GM21423 (cell line): ENCODE results near the gene PKNOX2.

ENCODE experiments used
- ATAC-seq: cut with Tn5 transposase; IDR thresholded peaks from one replicate; pipeline ENCODE4 v1.9.1; 2021; ENCODE audit warnings: mild to moderate bottlenecking, moderate library complexity; ENCODE audit not compliant: unreplicated experiment

Gene PKNOX2

GRCh38 chr11:125304136-125304535, 139.6 kb downstream of the PKNOX2 start:
- ATAC-seq: no peak

GRCh38 chr11:125304876-125305275, 140.3 kb downstream of the PKNOX2 start:
- no peak for ATAC-seq

GRCh38 chr11:125305345-125305744, 140.8 kb downstream of the PKNOX2 start:
- no peak for ATAC-seq

DNA sequence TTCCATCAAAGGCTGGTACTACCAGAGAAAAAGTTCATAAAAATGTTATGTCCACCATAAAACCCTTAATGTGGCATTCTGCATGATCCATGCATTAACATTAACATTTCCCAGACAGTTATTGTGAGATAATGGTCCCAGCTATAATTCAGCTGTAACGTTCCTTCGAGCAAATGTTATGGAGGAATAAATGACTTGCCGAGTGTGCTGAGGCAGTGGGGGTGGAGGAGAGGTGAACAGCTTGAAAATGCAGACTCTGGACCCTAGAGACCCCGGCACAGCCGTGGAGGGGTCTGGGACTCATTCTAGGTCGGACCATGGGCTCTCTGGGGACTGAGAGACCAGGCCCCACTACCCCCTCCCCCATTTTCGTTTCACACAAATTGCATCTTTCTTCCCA, 141.9 kb downstream of the PKNOX2 start:
- ATAC-seq: no peak

DNA sequence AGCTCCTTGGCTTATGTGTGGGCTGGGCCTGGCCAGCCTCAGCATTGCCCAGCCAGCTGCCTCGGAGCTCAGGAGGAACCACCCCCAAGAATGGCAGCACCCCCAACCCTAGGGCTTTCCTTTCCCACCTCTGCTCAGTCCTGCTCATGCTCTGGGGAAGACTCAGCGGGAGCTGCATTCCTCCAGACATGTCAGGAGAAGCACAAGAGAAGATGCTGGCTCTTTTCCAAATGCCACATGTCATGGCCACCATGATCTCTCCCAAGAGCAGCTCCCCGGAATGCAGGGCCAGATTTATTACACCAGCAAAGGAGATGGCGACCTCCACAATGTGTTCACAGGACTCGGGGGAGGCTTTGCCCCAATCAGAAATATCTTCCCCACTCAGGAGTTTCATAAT, 143.7 kb downstream of the PKNOX2 start:
- no peak for ATAC-seq

- no peak for ATAC-seq
Measured at GRCh38 chr11:125312391-125312790, 147.8 kb downstream of the PKNOX2 start.

- no peak for ATAC-seq
Measured at GRCh38 chr11:125312812-125313211, 148.3 kb downstream of the PKNOX2 start.

GRCh38 chr11:125313271-125314219, 149.0 kb downstream of the PKNOX2 start:
- ATAC-seq: no peak

GRCh38 chr11:125314276-125315078, 149.9 kb downstream of the PKNOX2 start:
- ATAC-seq: no peak

- ATAC-seq: no peak
Measured at GRCh38 chr11:125315079-125315740, 150.7 kb downstream of the PKNOX2 start.

DNA sequence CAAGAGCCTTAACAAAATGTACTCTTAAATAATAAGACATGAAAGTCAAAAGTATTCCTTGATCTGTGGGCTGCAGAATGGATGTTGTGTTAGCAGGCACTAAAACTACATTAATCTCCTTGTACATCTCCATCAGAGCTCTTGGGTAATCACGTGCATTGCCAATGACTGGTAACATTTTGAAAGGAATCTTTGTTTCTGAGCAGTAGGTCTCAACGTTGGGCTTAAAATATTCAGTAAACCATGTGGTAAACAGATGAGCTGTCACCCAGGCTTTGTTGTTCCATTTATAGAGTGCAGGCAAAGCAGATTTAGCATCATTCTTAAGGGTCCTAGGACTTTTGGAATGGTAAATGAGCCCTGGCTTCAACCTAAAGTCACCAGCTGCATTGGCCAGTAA, 152.9 kb downstream of the PKNOX2 start:
- no peak for ATAC-seq

DNA sequence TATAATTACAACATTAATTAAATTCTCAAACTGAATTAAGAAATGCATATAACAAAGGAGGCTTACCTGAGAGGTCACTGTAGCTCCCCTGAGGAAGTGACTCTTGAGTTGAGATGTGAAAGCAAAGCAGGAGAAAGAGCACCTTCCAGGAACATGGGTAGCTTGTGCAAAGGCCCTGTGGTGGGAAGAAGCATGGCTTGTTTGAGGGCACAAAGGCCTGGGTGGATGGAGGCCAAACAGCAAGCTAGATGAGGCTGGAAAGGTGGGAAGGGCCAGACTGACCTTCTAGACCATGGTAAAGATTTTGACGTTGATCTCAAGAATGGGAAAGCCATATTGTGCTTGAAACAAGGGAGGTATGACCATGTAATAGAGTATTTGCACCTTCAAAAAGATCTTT, 155.1 kb downstream of the PKNOX2 start:
- ATAC-seq: no peak

DNA sequence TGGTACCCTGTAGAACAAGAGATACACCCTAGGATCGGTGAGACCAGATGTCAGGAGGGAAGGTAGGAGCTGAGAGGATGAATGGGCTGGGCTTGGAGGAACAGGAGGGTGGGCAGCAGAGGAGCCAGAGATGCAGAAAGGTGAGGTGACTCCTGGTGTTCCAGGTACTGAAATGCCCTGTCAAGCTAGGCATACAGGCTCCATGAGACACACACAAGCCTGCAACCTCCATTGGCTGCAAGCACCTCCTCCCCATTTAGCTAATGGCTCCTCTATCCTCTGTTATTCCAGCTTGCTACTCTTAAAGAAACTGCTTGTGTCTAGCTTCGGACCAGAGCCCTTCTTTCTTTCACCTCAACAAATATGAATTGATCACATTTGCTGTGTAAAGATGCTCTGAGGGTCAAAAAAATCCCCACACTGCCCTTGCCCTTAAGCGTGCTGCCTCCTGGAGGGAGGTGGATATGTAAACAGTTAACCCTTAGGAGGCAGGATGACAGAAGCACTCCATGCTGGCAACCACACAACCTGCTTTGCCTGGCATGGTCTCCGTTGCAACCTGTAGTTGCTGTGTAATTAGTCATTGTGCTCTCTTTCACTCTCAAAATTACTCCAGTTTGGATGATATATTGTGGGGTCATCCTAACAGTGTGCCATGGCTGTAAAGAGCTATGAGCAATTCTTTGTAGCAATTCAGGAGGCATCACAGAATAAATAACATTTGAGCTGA, 156.0 kb downstream of the PKNOX2 start:
- no peak for ATAC-seq

GRCh38 chr11:125322289-125322688, 157.7 kb downstream of the PKNOX2 start:
- no peak for ATAC-seq

DNA sequence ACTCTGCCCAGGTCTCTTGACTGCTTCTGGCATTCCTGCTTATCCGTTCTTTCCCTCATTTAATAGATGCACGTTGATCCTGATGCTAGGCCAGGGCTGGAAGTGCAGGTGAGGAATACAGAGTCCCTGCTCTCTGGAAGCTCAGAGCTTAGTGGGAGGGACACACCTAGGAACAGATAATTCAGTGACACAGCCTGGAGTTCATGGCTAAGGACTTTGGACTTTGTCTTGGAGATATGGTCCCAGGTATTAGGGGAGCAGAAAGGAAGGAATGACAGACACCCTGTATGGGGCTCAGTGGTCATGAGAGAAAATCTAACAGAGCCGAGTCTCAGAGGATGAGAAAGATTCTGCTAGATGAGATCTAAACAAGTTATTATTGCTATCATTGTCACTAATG, 160.6 kb downstream of the PKNOX2 start:
- no peak for ATAC-seq

DNA sequence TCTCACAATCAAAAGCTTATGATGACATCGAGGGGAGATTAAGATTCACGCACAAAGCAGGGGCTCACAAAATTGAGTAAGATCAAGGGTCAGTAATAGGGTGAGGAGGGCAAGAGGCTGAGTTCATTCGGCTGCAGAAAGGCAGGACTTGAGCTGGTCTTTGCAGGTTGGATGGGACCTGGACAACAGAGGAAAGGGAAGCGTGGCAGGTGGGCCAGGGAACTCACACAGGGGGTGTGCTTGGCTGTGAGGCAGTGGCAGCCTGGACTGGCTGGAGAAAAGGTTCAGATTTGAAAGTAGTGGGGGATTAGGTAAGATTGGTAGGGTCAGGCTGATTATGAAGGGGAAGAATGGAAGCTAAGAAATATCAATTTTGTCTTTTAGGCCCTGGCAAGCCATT, 161.6 kb downstream of the PKNOX2 start:
- no peak for ATAC-seq

DNA sequence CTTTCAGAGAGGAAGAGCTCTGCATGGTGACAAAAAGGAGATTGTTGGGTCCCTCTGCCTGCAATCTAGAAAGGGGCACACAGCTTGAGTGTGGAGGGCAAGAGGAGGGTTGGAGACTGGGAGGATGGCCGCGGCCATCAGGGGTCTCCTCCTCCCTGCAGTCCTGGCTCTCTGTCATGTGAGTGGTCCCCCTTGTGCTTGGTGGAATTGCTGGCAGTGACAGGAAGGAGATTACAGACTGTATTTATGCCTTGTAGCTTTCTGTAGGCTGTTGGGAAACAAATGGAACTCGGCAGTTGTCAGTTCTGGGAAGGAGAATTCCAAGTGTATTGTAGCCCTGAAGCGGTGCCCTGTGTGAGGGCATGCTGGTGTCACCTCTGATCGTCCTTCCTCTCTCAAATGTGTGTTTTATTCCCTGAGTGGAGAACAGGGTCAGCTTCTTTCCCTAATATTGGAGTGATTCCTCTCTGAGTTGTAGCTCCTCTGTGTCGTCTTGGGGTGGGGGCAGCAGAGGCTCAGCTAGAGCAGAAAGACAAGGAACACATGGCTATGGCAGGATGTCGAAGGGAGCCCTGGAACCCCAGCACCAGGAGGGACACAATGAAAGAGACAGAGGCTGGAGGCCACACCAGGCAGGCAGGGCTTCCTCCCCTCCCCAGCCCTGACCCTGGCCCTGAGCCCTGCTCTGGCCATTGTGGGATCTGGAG, 163.1 kb downstream of the PKNOX2 start:
- no peak for ATAC-seq

DNA sequence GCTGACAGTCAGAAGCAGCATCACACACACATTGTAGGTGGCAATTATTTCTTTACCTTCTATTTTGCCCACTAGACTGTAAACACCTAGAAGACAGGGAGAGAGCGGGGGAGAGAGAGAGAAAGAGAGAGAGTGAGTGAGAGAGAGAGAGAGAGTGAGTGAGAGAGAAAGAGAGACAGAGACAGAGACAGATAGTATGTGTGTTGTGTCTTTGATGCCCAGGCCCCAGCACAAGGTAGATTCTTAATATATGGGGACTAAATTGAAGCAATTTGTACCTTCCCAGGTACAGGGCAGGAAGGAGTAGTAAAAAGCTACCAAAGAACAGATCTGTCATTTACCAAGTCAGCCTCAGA, 163.7 kb downstream of the PKNOX2 start:
- ATAC-seq: no peak

GRCh38 chr11:125329786-125330185, 165.2 kb downstream of the PKNOX2 start:
- ATAC-seq: no peak
